ENCODE data around the gene AFG3L2.

The AFG3L2 gene

DNA sequence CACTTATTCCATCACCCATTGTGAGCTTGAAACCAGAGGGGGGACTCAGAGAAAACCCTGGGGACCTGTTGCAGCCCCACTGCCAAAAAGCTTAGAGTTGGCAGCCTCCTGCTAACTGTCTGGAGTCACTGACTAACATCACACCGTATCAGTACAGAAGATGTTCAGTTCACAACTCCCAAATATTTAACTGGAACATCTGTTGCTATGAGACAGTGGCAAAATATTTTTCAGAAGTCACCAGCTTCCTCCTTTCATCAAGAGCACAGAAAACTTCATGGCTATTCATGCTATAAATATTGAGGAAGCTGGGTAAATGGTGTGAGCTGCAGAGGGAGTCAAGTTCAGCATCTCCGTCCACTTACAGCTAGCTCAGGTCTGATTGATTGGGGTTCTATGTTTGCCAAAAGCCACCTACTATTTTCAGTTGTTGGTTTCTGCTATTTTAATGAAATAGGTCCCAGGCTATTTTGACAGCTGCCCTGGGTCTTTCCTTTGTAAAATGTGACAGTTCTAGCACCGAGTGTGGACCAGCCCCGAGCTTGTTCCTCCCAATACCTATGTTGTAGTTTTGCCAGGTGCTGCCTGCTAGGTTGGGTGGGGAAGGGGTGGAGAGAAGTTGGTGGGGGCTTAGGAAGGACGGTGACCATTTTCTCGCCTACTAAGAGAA lies 59.2 kb downstream of the AFG3L2 start:
- Histone ChIP-seq H3K4me1 (ENCODE audit: control insufficient read depth in 5 of 5, insufficient read depth in 5 of 5, low read length in 5 of 5) (peaks cover 4 to 74% (median 67%) of the 10 kb centered on the region in 5 donors), H3K9ac (ENCODE audit: low read length in 5 of 5) (peak overlapping the region in 2 of 5 donors; percentile 3 to 20), H3K36me3 (ENCODE audit: control insufficient read depth in 5 of 5, insufficient read depth in 5 of 5, low read length in 5 of 5) (peaks cover 16 to 46% (median 36%) of the 10 kb centered on the region in 5 donors), H3K9me3 (ENCODE audit: control insufficient read depth in 5 of 5, low read length in 5 of 5) (no peaks in the 10 kb centered on the region), H3K27ac (ENCODE audit: low read depth, low read length) (peak overlapping the region; percentile 85), H3K27me3 (ENCODE audit: control insufficient read depth in 5 of 5, insufficient read depth in 4 of 5, low read length in 5 of 5) (no peaks in the 10 kb centered on the region), H3K4me3 (ENCODE audit: low read depth in 1 of 5, low read length in 5 of 5) (peak overlapping the region in 2 of 5 donors; percentile 31 to 35)

DNA sequence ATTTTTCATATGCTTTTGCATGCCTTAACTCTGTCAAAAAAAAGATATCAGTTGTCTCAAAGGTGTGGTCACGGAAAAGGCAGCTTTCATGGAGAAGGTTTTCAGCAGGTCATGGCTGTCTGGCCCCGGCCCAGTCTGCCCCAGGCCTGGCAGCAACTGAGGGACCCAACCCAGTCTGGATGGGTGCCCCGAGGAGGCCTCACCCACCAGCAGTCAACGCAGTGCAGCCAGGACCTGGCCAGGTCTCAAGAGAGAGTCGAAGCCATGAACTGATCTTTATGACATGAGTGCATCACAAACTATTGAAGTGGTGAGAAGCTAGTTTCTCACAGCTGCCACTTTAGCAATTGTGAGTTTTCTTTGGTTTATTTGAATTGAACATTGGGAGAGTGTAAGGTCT lies 61.1 kb downstream of the AFG3L2 start:
- Histone ChIP-seq H3K9me3 (ENCODE audit: control insufficient read depth in 5 of 5, low read length in 5 of 5) (peaks cover 0 to 3% (median 0%) of the 10 kb centered on the region in 5 donors), H3K36me3 (ENCODE audit: control insufficient read depth in 5 of 5, insufficient read depth in 5 of 5, low read length in 5 of 5) (peaks cover 21 to 52% (median 37%) of the 10 kb centered on the region in 5 donors), H3K27me3 (ENCODE audit: control insufficient read depth in 5 of 5, insufficient read depth in 4 of 5, low read length in 5 of 5) (no peaks in the 10 kb centered on the region), H3K27ac (ENCODE audit: low read depth, low read length) (peak overlapping the region; percentile 85), H3K9ac (ENCODE audit: low read length in 5 of 5) (peak overlapping the region in 2 of 5 donors; percentile 1 to 42), H3K4me3 (ENCODE audit: low read depth in 1 of 5, low read length in 5 of 5) (peak overlapping the region in 2 of 5 donors; percentile 11 to 17), H3K4me1 (ENCODE audit: control insufficient read depth in 5 of 5, insufficient read depth in 5 of 5, low read length in 5 of 5) (peaks cover 4 to 74% (median 61%) of the 10 kb centered on the region in 5 donors)

DNA sequence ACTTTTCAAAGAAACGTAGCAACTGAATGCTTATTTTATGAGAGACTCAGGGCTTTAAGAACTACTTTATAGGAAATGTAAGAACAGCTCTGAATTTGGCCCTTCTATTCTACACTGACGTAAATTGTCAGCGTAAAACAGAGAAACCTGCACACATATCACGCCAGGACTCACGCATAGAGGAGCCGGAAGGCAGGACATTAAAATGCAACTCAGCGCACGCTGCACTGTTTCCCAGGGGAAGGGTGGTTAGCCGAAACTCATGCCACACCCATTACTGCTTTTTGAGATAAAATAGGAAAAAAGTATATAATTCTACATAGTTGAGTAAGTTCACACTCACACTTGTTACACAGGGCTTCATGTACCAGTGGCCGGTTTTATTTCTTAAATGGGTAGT lies 61.5 kb downstream of the AFG3L2 start:
- Histone ChIP-seq H3K36me3 (ENCODE audit: control insufficient read depth in 5 of 5, insufficient read depth in 5 of 5, low read length in 5 of 5) (peaks cover 17 to 51% (median 34%) of the 10 kb centered on the region in 5 donors), H3K27me3 (ENCODE audit: control insufficient read depth in 5 of 5, insufficient read depth in 4 of 5, low read length in 5 of 5) (no peaks in the 10 kb centered on the region), H3K9ac (ENCODE audit: low read length in 5 of 5) (peak overlapping the region in 2 of 5 donors; percentile 1 to 57), H3K4me1 (ENCODE audit: control insufficient read depth in 5 of 5, insufficient read depth in 5 of 5, low read length in 5 of 5) (peaks cover 4 to 74% (median 62%) of the 10 kb centered on the region in 5 donors), H3K27ac (ENCODE audit: low read depth, low read length) (peak overlapping the region; percentile 85), H3K4me3 (ENCODE audit: low read depth in 1 of 5, low read length in 5 of 5) (peak overlapping the region in 4 of 5 donors; percentile 11 to 23 (median 18)), H3K9me3 (ENCODE audit: control insufficient read depth in 5 of 5, low read length in 5 of 5) (peaks cover 0 to 3% (median 0%) of the 10 kb centered on the region in 5 donors)

DNA sequence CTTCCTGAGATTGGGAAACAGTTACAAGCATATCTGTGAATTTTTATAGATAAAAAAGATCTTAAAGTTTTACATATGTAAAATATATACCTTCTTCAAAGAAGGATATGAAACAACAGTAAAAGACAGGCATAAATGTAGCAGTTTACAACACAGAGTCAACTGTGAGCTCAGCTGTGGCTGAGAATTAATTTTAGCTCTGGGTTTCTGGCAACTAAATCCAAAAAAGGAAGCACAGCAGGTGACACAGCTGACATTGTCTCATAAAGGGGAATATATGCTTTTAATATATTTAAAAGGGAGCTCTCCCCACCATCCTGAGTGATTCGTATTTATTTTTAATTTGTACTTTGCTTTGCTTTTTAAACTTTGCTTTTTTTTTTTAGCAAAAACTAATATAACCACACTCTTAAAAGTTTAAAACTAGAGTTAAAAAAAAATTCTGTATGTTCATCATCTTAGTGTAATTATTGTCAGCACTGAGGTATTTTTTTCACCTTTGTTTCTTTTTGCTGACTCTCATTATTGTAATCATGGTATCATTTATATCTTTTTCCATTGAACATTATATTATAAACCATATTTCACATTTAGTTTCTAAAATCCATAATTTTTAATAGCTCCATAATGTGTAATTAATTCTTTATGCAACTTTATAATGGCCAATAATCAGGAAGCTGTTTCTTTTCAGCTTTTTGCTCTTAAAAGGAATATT lies 62.3 kb downstream of the AFG3L2 start:
- H3K9me3 ChIP-seq (ENCODE audit: control insufficient read depth in 5 of 5, low read length in 5 of 5): peaks cover 0 to 3% (median 0%) of the 10 kb centered on the region in 5 donors
- H3K4me3 ChIP-seq (ENCODE audit: low read depth in 1 of 5, low read length in 5 of 5): peak overlapping the region in 2 of 5 donors; percentile 20 to 22
- no peaks in the 10 kb centered on the region for H3K27me3 ChIP-seq (ENCODE audit: control insufficient read depth in 5 of 5, insufficient read depth in 4 of 5, low read length in 5 of 5)
- H3K4me1 ChIP-seq (ENCODE audit: control insufficient read depth in 5 of 5, insufficient read depth in 5 of 5, low read length in 5 of 5): peaks cover 6 to 79% (median 68%) of the 10 kb centered on the region in 5 donors
- peaks cover 15 to 51% (median 33%) of the 10 kb centered on the region in 5 donors for H3K36me3 ChIP-seq (ENCODE audit: control insufficient read depth in 5 of 5, insufficient read depth in 5 of 5, low read length in 5 of 5)
- peak overlapping the region; percentile 85 for H3K27ac ChIP-seq (ENCODE audit: low read depth, low read length)
- peak overlapping the region in 2 of 5 donors; percentile 57 to 62 for H3K9ac ChIP-seq (ENCODE audit: low read length in 5 of 5)

DNA sequence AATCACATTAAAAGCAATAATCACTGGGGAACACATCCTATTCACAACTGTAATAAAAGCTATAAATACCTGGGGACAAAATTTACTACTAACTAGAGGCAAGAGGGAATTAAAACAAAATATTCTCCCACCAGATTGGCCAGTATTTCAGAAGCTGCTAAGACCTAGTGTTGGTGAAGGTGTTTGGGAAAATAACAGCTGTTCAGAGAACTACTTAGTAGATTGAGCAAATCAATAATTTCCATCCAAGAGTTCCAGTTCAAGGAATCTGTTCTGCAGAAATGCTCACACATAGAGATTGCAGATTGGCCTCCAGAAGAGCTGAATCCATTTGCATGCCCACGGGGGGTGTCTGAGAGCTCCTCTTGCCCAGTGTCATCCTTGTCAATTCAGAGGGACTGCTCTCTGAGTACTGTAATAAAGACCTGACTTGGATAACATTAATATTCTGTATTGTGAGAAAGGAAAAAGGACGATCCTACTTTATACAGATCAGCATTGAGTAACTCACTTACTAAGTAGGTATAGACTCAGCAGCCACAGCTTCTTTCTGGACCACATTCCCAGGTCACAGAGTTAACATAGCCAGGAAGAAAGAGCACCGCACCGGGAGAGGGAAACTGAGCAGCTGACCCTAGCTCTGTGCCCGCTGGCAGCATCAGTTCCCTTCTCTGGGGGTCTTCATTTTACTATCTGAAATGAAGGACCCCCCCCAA lies 63.3 kb downstream of the AFG3L2 start:
- peak overlapping the region in 1 of 5 donors; percentile 27 for H3K9ac ChIP-seq (ENCODE audit: low read length in 5 of 5)
- H3K27ac ChIP-seq (ENCODE audit: low read depth, low read length): peak overlapping the region; percentile 85
- peak overlapping the region in 2 of 5 donors; percentile 11 to 22 for H3K4me3 ChIP-seq (ENCODE audit: low read depth in 1 of 5, low read length in 5 of 5)
- H3K36me3 ChIP-seq (ENCODE audit: control insufficient read depth in 5 of 5, insufficient read depth in 5 of 5, low read length in 5 of 5): peaks cover 15 to 55% (median 30%) of the 10 kb centered on the region in 5 donors
- H3K27me3 ChIP-seq (ENCODE audit: control insufficient read depth in 5 of 5, insufficient read depth in 4 of 5, low read length in 5 of 5): no peaks in the 10 kb centered on the region
- peaks cover 0 to 3% (median 0%) of the 10 kb centered on the region in 5 donors for H3K9me3 ChIP-seq (ENCODE audit: control insufficient read depth in 5 of 5, low read length in 5 of 5)
- H3K4me1 ChIP-seq (ENCODE audit: control insufficient read depth in 5 of 5, insufficient read depth in 5 of 5, low read length in 5 of 5): peaks cover 9 to 82% (median 72%) of the 10 kb centered on the region in 5 donors

DNA sequence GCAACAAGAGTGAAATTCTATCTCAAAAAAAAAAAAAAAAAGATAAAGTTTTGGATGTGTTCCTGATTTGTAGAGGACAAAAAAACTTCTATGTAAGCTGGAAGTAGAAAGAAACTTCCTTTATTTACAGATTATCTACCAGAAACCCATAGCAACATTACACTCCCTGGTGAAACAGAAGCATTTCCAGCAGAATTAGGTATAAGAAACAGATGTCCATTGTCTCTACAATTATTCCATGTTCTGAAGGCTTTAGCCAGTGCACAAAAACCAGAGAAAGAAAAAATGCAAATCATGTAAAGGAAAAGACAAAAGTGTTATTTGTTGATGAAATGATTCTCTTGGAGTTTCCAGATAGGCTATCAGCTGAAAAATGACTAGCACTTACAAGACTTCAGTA lies 64.1 kb downstream of the AFG3L2 start:
- Histone ChIP-seq H3K4me1 (ENCODE audit: control insufficient read depth in 5 of 5, insufficient read depth in 5 of 5, low read length in 5 of 5) (peaks cover 9 to 75% (median 64%) of the 10 kb centered on the region in 5 donors), H3K36me3 (ENCODE audit: control insufficient read depth in 5 of 5, insufficient read depth in 5 of 5, low read length in 5 of 5) (peaks cover 12 to 52% (median 30%) of the 10 kb centered on the region in 5 donors)

DNA sequence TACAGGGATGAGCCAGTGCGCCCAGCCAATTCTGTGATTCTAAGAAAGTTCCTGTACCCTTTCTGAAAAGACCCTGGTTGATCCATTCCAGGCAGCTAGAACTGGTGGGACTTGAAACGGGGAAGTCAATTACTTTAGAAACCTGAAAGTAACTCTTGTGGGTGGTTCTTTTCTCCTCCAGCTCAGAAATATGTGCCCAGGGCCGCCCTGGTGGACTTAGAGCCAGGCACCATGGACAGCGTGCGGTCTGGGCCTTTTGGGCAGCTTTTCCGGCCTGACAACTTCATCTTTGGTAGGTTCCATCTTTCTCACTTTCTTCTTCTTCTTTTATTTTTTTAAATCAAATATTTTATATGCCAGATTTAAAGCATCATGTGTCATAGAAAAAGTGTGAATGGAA lies 66.3 kb downstream of the AFG3L2 start:
- peak overlapping the region in 4 of 5 donors; percentile 26 to 57 (median 38) for H3K4me3 ChIP-seq (ENCODE audit: low read depth in 1 of 5, low read length in 5 of 5)
- no peaks in the 10 kb centered on the region for H3K27me3 ChIP-seq (ENCODE audit: control insufficient read depth in 5 of 5, insufficient read depth in 4 of 5, low read length in 5 of 5)
- H3K9ac ChIP-seq (ENCODE audit: low read length in 5 of 5): peak overlapping the region in 1 of 5 donors; percentile 42
- peaks cover 9 to 41% (median 25%) of the 10 kb centered on the region in 5 donors for H3K36me3 ChIP-seq (ENCODE audit: control insufficient read depth in 5 of 5, insufficient read depth in 5 of 5, low read length in 5 of 5)
- peaks cover 0 to 3% (median 0%) of the 10 kb centered on the region in 5 donors for H3K9me3 ChIP-seq (ENCODE audit: control insufficient read depth in 5 of 5, low read length in 5 of 5)
- H3K27ac ChIP-seq (ENCODE audit: low read depth, low read length): peak overlapping the region; percentile 94
- H3K4me1 ChIP-seq (ENCODE audit: control insufficient read depth in 5 of 5, insufficient read depth in 5 of 5, low read length in 5 of 5): peaks cover 9 to 67% (median 61%) of the 10 kb centered on the region in 5 donors

More for the DNA sequence above, 64.1 kb downstream of the AFG3L2 start:
- Histone ChIP-seq H3K9ac (ENCODE audit: low read length in 5 of 5) (no peak overlapping the region), H3K27me3 (ENCODE audit: control insufficient read depth in 5 of 5, insufficient read depth in 4 of 5, low read length in 5 of 5) (no peaks in the 10 kb centered on the region), H3K9me3 (ENCODE audit: control insufficient read depth in 5 of 5, low read length in 5 of 5) (peaks cover 0 to 3% (median 0%) of the 10 kb centered on the region in 5 donors), H3K4me3 (ENCODE audit: low read depth in 1 of 5, low read length in 5 of 5) (no peak overlapping the region), H3K27ac (ENCODE audit: low read depth, low read length) (peak overlapping the region; percentile 85)

DNA sequence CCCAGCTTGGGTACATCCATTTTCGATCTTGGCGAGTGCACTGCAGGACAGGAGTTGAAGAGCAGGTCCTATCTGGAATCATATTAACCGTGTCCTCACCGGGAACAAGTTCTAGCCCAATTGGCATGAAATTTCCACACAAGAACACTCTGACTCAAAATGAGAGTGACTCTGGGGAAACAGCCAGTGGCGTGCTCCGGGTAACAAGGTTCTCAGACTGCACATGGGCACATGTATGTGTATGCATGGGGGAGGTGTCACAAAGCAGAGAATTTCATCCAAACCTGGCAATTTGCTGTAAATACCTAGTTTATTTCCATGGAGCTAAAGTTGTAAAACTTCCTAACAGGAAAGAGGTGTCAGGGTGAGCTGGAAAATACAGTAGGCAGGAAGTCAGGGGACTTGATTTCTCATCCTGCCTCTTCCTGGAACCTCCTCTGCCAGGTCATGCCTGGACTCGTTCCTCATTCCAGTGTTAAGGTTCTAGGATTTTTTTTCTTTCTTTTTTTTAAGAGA lies 67.3 kb downstream of the AFG3L2 start:
- peaks cover 9 to 37% (median 25%) of the 10 kb centered on the region in 5 donors for H3K36me3 ChIP-seq (ENCODE audit: control insufficient read depth in 5 of 5, insufficient read depth in 5 of 5, low read length in 5 of 5)
- H3K9me3 ChIP-seq (ENCODE audit: control insufficient read depth in 5 of 5, low read length in 5 of 5): peaks cover 0 to 3% (median 0%) of the 10 kb centered on the region in 5 donors
- H3K27me3 ChIP-seq (ENCODE audit: control insufficient read depth in 5 of 5, insufficient read depth in 4 of 5, low read length in 5 of 5): no peaks in the 10 kb centered on the region
- peaks cover 7 to 57% (median 51%) of the 10 kb centered on the region in 5 donors for H3K4me1 ChIP-seq (ENCODE audit: control insufficient read depth in 5 of 5, insufficient read depth in 5 of 5, low read length in 5 of 5)
- peak overlapping the region; percentile 11 to 95 (median 92) for H3K9ac ChIP-seq (ENCODE audit: low read length in 5 of 5)
- peak overlapping the region; percentile 82 to 94 (median 86) for H3K4me3 ChIP-seq (ENCODE audit: low read depth in 1 of 5, low read length in 5 of 5)
- peak overlapping the region; percentile 94 for H3K27ac ChIP-seq (ENCODE audit: low read depth, low read length)

DNA sequence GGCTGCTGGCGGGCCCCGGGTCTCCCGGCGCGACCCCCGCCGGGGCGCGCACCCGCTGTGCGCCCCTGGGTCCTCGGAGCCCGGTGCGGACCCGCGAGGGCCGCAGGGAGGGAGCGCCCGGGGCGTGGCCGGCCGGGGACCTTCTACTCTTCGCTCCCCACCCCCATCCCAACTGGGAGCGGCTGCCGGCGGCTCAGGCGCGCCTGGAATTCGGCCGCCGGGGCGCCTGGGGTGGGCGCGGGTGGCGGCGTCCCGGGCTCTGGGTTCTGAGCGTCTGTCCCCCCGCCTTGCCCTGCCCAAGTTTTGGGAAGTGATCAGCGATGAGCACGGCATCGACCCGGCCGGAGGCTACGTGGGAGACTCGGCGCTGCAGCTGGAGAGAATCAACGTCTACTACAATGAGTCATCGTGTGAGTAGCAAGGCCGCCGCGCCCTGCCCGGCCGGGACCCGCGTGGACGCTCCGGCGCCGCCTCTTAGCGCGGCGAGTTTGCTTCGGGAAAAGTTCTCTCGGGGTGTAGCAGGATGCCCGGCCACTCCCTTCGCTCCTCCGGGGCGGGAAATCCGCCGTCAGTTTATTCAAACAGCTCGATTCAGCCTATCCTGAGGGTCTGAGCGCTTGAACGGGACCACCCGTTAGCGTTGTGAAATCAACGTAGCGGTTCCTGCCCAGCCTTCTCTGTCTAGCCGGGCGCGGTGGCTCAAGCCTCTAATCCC lies 68.5 kb downstream of the AFG3L2 start:
- H3K27ac ChIP-seq (ENCODE audit: low read depth, low read length): peak overlapping the region; percentile 94
- peaks cover 6 to 26% (median 13%) of the 10 kb centered on the region in 5 donors for H3K36me3 ChIP-seq (ENCODE audit: control insufficient read depth in 5 of 5, insufficient read depth in 5 of 5, low read length in 5 of 5)
- peak overlapping the region; percentile 82 to 94 (median 86) for H3K4me3 ChIP-seq (ENCODE audit: low read depth in 1 of 5, low read length in 5 of 5)
- H3K4me1 ChIP-seq (ENCODE audit: control insufficient read depth in 5 of 5, insufficient read depth in 5 of 5, low read length in 5 of 5): peaks cover 4 to 45% (median 39%) of the 10 kb centered on the region in 5 donors
- H3K9ac ChIP-seq (ENCODE audit: low read length in 5 of 5): peak overlapping the region in 4 of 5 donors; percentile 82 to 95 (median 93)
- peaks cover 0 to 3% (median 0%) of the 10 kb centered on the region in 5 donors for H3K9me3 ChIP-seq (ENCODE audit: control insufficient read depth in 5 of 5, low read length in 5 of 5)
- H3K27me3 ChIP-seq (ENCODE audit: control insufficient read depth in 5 of 5, insufficient read depth in 4 of 5, low read length in 5 of 5): no peaks in the 10 kb centered on the region
